Choroid plexus epithelial cell (primary cell): ENCODE results near the gene MYD88.
"Not testable (repeated sequence)": the region's sequence is repeated elsewhere in the genome, so short reads cannot be mapped to it uniquely, and the experiment has no call there.

Experiments
- DNase-seq: peaks from one replicate; pipeline ENCODE4 v3.0.0-alpha.2; 2010; ENCODE audit warnings: low read depth
- H3K4me3 ChIP-seq: 2 replicates; pipeline ENCODE4 v1.5.1; 2011; ENCODE audit warnings: low read depth, mild to moderate bottlenecking, control low read depth, low read length, moderate library complexity
- CTCF ChIP-seq: conservative IDR thresholded peaks from 2 replicates; pipeline ENCODE4 v1.5.1; 2011; ENCODE audit warnings: low read depth, mild to moderate bottlenecking, control low read depth, inconsistent platforms, low read length, moderate library complexity

MYD88 gene

GRCh38 chr3:38129058-38129457, 9.4 kb upstream of the MYD88 start:
- no peak for DNase-seq
- no peak overlapping the region for H3K4me3 ChIP-seq
- no peak for TF ChIP-seq CTCF

GRCh38 chr3:38130631-38131065, 7.8 kb upstream of the MYD88 start:
- no peak overlapping the region for H3K4me3 ChIP-seq
- TF ChIP-seq CTCF = no peak
- no peak for DNase-seq

GRCh38 chr3:38131621-38132369, 6.7 kb upstream of the MYD88 start:
- TF ChIP-seq CTCF = peak; percentile 84
- peak; percentile 69 for DNase-seq
- no peak overlapping the region for H3K4me3 ChIP-seq

- no peak overlapping the region for H3K4me3 ChIP-seq
- no peak for TF ChIP-seq CTCF
- DNase-seq = no peak
Observed at GRCh38 chr3:38133209-38133556, 5.3 kb upstream of the MYD88 start.

- no peak for TF ChIP-seq CTCF
- no peak for DNase-seq
- H3K4me3 ChIP-seq = no peak overlapping the region
Observed at GRCh38 chr3:38133557-38134405, 4.7 kb upstream of the MYD88 start.

GRCh38 chr3:38134517-38135143, 3.8 kb upstream of the MYD88 start:
- H3K4me3 ChIP-seq, DNase-seq: not testable (repeated sequence)

- DNase-seq = peak; percentile 15
- peak overlapping the region; percentile 92 for H3K4me3 ChIP-seq
Observed at GRCh38 chr3:38135621-38136277, 2.7 kb upstream of the MYD88 start.
